Kidney (tissue), 14 donors: ENCODE data around the gene FXYD3. TPM values are rescaled to one million over a fixed set of nuclear protein-coding genes. Genes with fewer than 3 reads are reported as not detected.

Experiments
- DNase-seq, 5 donors: peaks; one replicate each; pipeline ENCODE4 v3.0.0-alpha.2; 2013 to 2020
- FAIRE-seq: peaks from 2 replicates; lab custom pipeline; 2012; peaks lifted over from hg19 to GRCh38; lab: Jason Lieb, UNC
- H3K27ac ChIP-seq, 2 donors: one replicate each; pipeline ENCODE4 v1.7.0; 2013; ENCODE audit warnings: low read depth in 2 of 2, low read length in 2 of 2, inconsistent platforms in 1 of 2
- H3K27me3 ChIP-seq: one replicate; pipeline ENCODE4 v1.7.1; 2013; ENCODE audit warnings: low read length, inconsistent platforms; ENCODE audit not compliant: control insufficient read depth, insufficient read depth
- H3K36me3 ChIP-seq, 3 donors: one replicate each; pipeline versions ENCODE4 v1.7.0 to v1.7.1; 2013; ENCODE audit warnings: low read length in 3 of 3, control low read depth in 1 of 3, inconsistent platforms in 1 of 3; ENCODE audit not compliant: insufficient read depth in 3 of 3, control insufficient read depth in 2 of 3
- H3K4me1 ChIP-seq, 3 donors: one replicate each; pipeline versions ENCODE4 v1.7.0 to v1.7.1; 2013; ENCODE audit warnings: low read length in 3 of 3, inconsistent platforms in 1 of 3, low read depth in 1 of 3; ENCODE audit not compliant: control insufficient read depth in 2 of 3, insufficient read depth in 2 of 3
- H3K4me3 ChIP-seq, 3 donors: one replicate each; pipeline versions ENCODE4 v1.7.0 to v1.8.1; 2013; ENCODE audit warnings: low read length in 3 of 3, control low read depth in 1 of 3, inconsistent platforms in 1 of 3
- H3K9ac ChIP-seq, 3 donors: one replicate each; pipeline versions ENCODE4 v1.7.0 to v1.7.1; 2013; ENCODE audit warnings: low read length in 3 of 3, control low read depth in 1 of 3, inconsistent platforms in 1 of 3
- H3K9me3 ChIP-seq, 3 donors: one replicate each; pipeline versions ENCODE4 v1.7.0 to v1.7.1; 2013; ENCODE audit warnings: low read length in 3 of 3, control low read depth in 1 of 3, inconsistent platforms in 1 of 3; ENCODE audit not compliant: control insufficient read depth in 2 of 3, insufficient read depth in 1 of 3
- intact Hi-C: fragments of 100-400 bp; cut with DNase I; formaldehyde crosslinking; loops from one replicate; pipeline ENCODE4 v1.11.1; 2022
- polyA plus RNA-seq: library from polyadenylated mRNA; stranded (reverse); fragments of 350-450 nt; fragmentation: Illumina TruSeq; extraction: RNeasy Lipid Tissue Mini Kit (QIAGEN cat#74804); gene quantifications from one replicate; pipeline ENCODE4 v1.2.3, GENCODE V29; 2014; ENCODE audit warnings: low read depth, low replicate concordance; ENCODE audit not compliant: insufficient read depth
- total RNA-seq: library from RNA; stranded (reverse); fragmentation: NEBNext Ultra II Directional; extraction: Animal tissue kit (Norgen Biotek cat#: 25700); gene quantifications from one replicate; pipeline ENCODE4 v1.2.1, GENCODE V29; 2021
- TF ChIP-seq, protein P1 (sequence below): IDR thresholded peaks from 3 replicates; pipeline ENCODE4 v1.5.1; 2012; ENCODE audit warnings: mild to moderate bottlenecking, moderate library complexity, borderline replicate concordance; ENCODE audit not compliant: insufficient read depth; ENCODE audit errors: extremely low read depth
- donor health status: control.
- donor health status: control.
- donor health status: control.
- donor health status: control.
- donor health status: control.
- donor health status: DM: yes; HTN: yes; CAD: no.
- donor health status: Normal renal cell carcinoma (clear cell type).

The FXYD3 gene
- total and polyA plus RNA-seq, 2 donors from 2014 or later, result 26.4 to 33.7 TPM

- TF ChIP-seq, protein P1, sequence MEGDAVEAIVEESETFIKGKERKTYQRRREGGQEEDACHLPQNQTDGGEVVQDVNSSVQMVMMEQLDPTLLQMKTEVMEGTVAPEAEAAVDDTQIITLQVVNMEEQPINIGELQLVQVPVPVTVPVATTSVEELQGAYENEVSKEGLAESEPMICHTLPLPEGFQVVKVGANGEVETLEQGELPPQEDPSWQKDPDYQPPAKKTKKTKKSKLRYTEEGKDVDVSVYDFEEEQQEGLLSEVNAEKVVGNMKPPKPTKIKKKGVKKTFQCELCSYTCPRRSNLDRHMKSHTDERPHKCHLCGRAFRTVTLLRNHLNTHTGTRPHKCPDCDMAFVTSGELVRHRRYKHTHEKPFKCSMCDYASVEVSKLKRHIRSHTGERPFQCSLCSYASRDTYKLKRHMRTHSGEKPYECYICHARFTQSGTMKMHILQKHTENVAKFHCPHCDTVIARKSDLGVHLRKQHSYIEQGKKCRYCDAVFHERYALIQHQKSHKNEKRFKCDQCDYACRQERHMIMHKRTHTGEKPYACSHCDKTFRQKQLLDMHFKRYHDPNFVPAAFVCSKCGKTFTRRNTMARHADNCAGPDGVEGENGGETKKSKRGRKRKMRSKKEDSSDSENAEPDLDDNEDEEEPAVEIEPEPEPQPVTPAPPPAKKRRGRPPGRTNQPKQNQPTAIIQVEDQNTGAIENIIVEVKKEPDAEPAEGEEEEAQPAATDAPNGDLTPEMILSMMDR, result peak; percentile 75
- Histone ChIP-seq H3K36me3 (no peaks in the 10 kb centered on the region), H3K4me3 (no peak overlapping the region), H3K9me3 (no peaks in the 10 kb centered on the region), H3K27me3 (no peaks in the 10 kb centered on the region), H3K27ac (peak overlapping the region in 1 of 2 donors; percentile 51), H3K9ac (peak overlapping the region in 1 of 3 donors; percentile 10), H3K4me1 (peaks cover 0 to 6% (median 2%) of the 10 kb centered on the region in 3 donors)
- DNase-seq, result peak; percentile 87 to 93 (median 90)
- no peak for FAIRE-seq
- intact Hi-C loops, result no loop called here
Measured at GRCh38 chr19:35135389-35135909, 19.8 kb downstream of the FXYD3 start.

DNA sequence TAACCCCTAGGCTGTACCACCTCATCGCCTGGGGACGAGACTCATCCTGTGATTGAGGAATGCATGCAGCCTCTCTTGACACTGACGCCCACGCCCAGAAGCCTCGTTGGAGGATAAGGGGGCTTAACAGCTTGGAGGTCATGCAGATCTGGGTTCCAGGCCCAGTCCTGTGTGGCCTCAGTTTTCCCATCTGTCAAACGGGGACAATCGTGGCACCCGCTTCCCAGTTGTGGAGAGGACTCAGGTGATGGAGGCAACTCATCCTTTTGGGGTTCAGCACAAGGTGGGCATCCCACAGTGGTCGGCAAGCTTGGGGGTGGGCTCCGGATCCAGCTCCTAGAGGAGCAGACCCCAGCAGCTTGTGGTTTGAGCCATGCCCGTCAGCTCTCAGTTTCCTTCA, 20.6 kb downstream of the FXYD3 start:
- TF ChIP-seq, protein P1, result no peak
- Histone ChIP-seq H3K4me3 (no peak overlapping the region), H3K9ac (no peak overlapping the region), H3K9me3 (no peaks in the 10 kb centered on the region), H3K27me3 (no peaks in the 10 kb centered on the region), H3K4me1 (peaks cover 0 to 9% (median 4%) of the 10 kb centered on the region in 3 donors), H3K27ac (no peak overlapping the region), H3K36me3 (no peaks in the 10 kb centered on the region)
- FAIRE-seq, result no peak
- DNase-seq, result no peak
- intact Hi-C loops, result no loop called here

DNA sequence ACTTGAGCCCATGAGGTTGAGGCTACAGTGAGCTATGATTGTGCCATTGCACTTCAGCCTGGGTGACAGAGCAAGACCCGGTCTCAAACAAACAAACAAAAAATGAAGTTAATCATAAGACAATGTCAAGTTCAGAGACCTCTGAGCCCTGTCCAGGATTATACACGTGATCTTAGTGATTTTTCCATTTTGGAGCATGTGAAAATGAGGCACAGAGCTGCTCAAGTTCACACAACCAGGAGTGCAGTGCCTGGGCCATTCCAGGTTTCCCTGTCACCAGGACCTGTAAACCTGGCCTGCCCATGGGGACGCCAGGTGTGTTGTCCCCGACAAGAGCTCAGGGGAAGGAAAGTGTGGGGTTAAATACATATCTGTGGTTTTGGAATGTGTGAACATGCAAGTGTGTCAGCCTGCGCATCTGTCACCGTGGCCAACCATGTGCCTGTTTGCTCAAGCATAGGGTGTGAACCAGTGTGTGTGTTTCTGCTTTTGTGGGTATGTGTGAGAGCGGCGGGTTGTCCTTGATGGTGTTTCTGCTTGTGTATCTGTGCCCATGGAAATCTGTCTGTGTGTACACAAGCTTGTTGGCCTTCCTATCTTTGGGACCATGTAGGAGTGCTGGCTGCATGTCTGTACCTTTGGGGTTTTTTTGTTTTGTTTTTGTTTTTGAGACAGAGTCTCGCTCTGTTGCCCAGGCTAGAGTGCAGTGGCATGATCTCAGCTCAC, 21.5 kb downstream of the FXYD3 start:
- Histone ChIP-seq H3K36me3 (no peaks in the 10 kb centered on the region), H3K9me3 (no peaks in the 10 kb centered on the region), H3K4me1 (peaks cover 0 to 12% (median 4%) of the 10 kb centered on the region in 3 donors), H3K9ac (no peak overlapping the region), H3K27me3 (no peaks in the 10 kb centered on the region), H3K4me3 (no peak overlapping the region), H3K27ac (no peak overlapping the region)
- FAIRE-seq (no peak), DNase-seq (no peak)
- intact Hi-C loops, result no loop called here
- TF ChIP-seq, protein P1, result no peak
